Esophagus muscularis mucosa (tissue), 4 donors: Measurements from ENCODE around the gene PAM. TPM values are rescaled to one million over a fixed set of nuclear protein-coding genes. Genes with fewer than 3 reads are reported as not detected.

Experiments used
- DNase-seq: peaks from one replicate; pipeline ENCODE4 v3.0.0-alpha.2; 2017; ENCODE audit errors: extremely low spot score
- H3K27ac ChIP-seq, 4 donors: fragments of 200-600 bp; sonication (generic); replicated peaks in 1 of 4; 1 replicate in 3 of 4; 2 replicates in 1 of 4; pipeline ENCODE4 v1.5.1; 2016 to 2019; ENCODE audit warnings: mild to moderate bottlenecking in 1 of 4
- H3K27me3 ChIP-seq, 4 donors: fragments of 200-600 bp; sonication (generic); one replicate each; pipeline versions ENCODE4 v1.5.1 to v1.6.0; 2016 to 2019
- H3K36me3 ChIP-seq, 4 donors: fragments of 200-600 bp; sonication (generic); one replicate each; pipeline ENCODE4 v1.5.1; 2016 to 2019
- H3K4me1 ChIP-seq, 4 donors: fragments of 200-600 bp; sonication (generic); one replicate each; pipeline ENCODE4 v1.5.1; 2016 to 2019
- H3K4me3 ChIP-seq, 4 donors: fragments of 200-600 bp; sonication (generic); 1 replicate in 2 of 4; 2 replicates in 2 of 4; pipeline ENCODE4 v1.5.1; 2016 to 2019; ENCODE audit warnings: mild to moderate bottlenecking in 4 of 4, moderate library complexity in 1 of 4
- H3K9me3 ChIP-seq, 4 donors: fragments of 200-600 bp; sonication (generic); 1 replicate in 3 of 4; 2 replicates in 1 of 4; pipeline ENCODE4 v1.5.1; 2016 to 2019
- EP300 ChIP-seq: sonication (generic); formaldehyde crosslinking; IDR thresholded peaks from one replicate; pipeline ENCODE4 v1.6.1; 2017; ENCODE audit warnings: antibody characterized with exemption
- POLR2A ChIP-seq: fragments of 450-650 bp; IDR thresholded peaks from one replicate; pipeline ENCODE4 v1.6.1; 2017; ENCODE audit warnings: antibody characterized with exemption, moderate library complexity, mild to moderate bottlenecking, low read depth
- POLR2AphosphoS5 ChIP-seq, 2 donors: sonication (generic); formaldehyde crosslinking; IDR thresholded peaks; one replicate each; pipeline ENCODE4 v1.6.1; 2017; ENCODE audit warnings: antibody characterized with exemption in 2 of 2
- WGBS: methylation state at CpG from one replicate; pipeline ENCODE4 v1.1.5; 2018; 5-methylcytosine and 5-hydroxymethylcytosine counted together
- intact Hi-C: fragments of 100-400 bp; cut with DNase I; formaldehyde crosslinking; loops from one replicate; pipeline ENCODE4 v1.15.1; 2023
- total RNA-seq, 4 donors: library from RNA; depleted of rRNA; stranded (reverse); fragments of >200 nt; gene quantifications; one replicate each; pipeline versions ENCODE4 v1.1.0 to v1.2.1, GENCODE V29; 2016
- TF ChIP-seq, protein P1 (sequence below), 3 experiments: fragments of 200-600 bp in 2 of 3; fragments of 450-650 bp in 1 of 3; sonication (generic) in 2 of 3; IDR thresholded peaks; one replicate each; pipeline ENCODE4 v1.5.1; 2017 to 2019; ENCODE audit warnings: antibody characterized with exemption in 3 of 3, mild to moderate bottlenecking in 2 of 3, moderate library complexity in 1 of 3

PAM gene
- total RNA-seq, 4 donors from 2014 or later: 212 to 250 (median 227) TPM

DNA sequence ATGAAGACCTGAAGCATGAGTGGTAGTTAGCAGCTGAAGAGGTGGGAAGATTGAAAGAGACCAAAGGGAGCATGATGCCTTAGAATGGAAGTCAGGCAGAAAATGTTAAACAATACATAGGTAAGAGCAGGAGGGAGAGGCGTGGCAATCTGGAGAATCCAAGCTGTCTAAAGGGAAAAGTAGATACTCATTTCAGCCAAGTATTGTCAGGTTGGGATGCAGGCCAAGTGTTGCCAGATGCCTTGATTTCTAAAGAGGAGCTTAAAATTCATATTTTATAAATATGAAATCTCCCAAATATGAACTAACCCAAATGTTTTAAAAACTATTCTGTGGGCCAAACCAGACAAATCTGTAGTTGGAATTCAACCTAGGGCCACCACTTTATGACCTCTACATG is 4.2 kb downstream of the PAM start:
- 92% methylated on average over 1 of the region's 1 CpG for WGBS
- TF ChIP-seq, protein P1, sequence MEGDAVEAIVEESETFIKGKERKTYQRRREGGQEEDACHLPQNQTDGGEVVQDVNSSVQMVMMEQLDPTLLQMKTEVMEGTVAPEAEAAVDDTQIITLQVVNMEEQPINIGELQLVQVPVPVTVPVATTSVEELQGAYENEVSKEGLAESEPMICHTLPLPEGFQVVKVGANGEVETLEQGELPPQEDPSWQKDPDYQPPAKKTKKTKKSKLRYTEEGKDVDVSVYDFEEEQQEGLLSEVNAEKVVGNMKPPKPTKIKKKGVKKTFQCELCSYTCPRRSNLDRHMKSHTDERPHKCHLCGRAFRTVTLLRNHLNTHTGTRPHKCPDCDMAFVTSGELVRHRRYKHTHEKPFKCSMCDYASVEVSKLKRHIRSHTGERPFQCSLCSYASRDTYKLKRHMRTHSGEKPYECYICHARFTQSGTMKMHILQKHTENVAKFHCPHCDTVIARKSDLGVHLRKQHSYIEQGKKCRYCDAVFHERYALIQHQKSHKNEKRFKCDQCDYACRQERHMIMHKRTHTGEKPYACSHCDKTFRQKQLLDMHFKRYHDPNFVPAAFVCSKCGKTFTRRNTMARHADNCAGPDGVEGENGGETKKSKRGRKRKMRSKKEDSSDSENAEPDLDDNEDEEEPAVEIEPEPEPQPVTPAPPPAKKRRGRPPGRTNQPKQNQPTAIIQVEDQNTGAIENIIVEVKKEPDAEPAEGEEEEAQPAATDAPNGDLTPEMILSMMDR (IDR thresholded peaks at IDR 0.05): no peak
- TF ChIP-seq POLR2A: no peak
- DNase-seq: no peak
- peaks cover 57 to 68% (median 64%) of the 10 kb centered on the region in 4 donors for H3K4me1 ChIP-seq
- H3K27ac ChIP-seq: no peak overlapping the region
- no peaks in the 10 kb centered on the region for H3K36me3 ChIP-seq
- no peaks in the 10 kb centered on the region for H3K9me3 ChIP-seq
- H3K27me3 ChIP-seq: no peaks in the 10 kb centered on the region
- intact Hi-C loops: loop anchor here (10.0 kb wide), 1 partner anchor 366 kb away; the partner anchor contains the start of genes GIN1 and PPIP5K2
- no peak overlapping the region for H3K4me3 ChIP-seq

DNA sequence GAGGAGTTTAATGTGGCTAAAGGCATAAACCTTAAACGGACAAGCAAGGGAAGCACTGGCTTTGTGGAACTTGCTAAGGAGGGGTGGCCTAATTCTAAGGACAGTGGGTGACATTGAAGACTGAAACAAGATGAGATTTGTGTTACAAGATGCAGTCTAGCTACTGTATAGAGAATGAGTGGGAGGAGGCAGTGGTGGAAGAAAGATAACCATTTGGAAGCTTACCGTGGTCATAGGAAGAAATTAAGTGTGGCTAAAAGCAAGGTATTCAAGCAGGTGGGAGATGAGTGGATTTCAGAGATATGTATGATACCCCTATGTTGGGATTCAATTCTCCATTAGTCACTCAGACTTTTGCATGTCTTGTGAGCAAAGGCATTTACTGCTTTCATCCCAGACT is 4.6 kb downstream of the PAM start:
- 82% methylated on average over 2 of the region's 2 CpGs for WGBS
- peaks cover 53 to 68% (median 61%) of the 10 kb centered on the region in 4 donors for H3K4me1 ChIP-seq
- no peaks in the 10 kb centered on the region for H3K27me3 ChIP-seq
- no peak for DNase-seq
- H3K9me3 ChIP-seq: no peaks in the 10 kb centered on the region
- intact Hi-C loops: loop anchor here (10.0 kb wide), 1 partner anchor 365 kb away; the partner anchor contains the start of genes GIN1 and PPIP5K2
- H3K4me3 ChIP-seq: no peak overlapping the region
- TF ChIP-seq POLR2A: no peak
- TF ChIP-seq, protein P1 (IDR thresholded peaks at IDR 0.05): no peak
- no peak overlapping the region for H3K27ac ChIP-seq
- no peaks in the 10 kb centered on the region for H3K36me3 ChIP-seq

DNA sequence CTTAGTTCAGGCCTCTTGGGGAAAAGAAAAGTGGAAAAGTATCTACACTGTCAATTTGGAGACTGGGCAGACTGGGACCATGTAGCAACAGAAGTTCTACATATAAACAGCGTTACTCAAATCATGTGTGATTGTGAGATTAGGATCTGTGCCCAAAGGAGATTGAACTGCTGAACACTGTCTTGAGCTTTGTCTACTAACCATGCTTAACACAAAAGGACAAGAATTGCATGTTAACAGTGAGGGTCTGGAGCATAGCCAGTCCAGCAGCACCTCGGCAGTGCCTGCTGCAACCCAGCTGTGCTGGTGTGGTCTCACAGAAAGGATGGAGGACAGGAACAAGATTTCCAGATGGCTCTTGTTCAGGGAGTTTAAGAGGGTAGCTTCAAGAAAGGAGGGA is 5.7 kb downstream of the PAM start:
- WGBS: 33% methylated on average over 2 of the region's 2 CpGs
- Histone ChIP-seq H3K27ac (peak overlapping the region in 1 of 4 donors; percentile 23), H3K36me3 (no peaks in the 10 kb centered on the region), H3K27me3 (no peaks in the 10 kb centered on the region), H3K9me3 (no peaks in the 10 kb centered on the region), H3K4me1 (peaks cover 53 to 72% (median 61%) of the 10 kb centered on the region in 4 donors), H3K4me3 (no peak overlapping the region)
- intact Hi-C loops: no loop called here
- TF ChIP-seq POLR2A (no peak), EP300 (no peak), POLR2AphosphoS5 (IDR thresholded peaks at IDR 0.05) (no peak)
- TF ChIP-seq, protein P1 (IDR thresholded peaks at IDR 0.05): no peak
- DNase-seq: no peak

DNA sequence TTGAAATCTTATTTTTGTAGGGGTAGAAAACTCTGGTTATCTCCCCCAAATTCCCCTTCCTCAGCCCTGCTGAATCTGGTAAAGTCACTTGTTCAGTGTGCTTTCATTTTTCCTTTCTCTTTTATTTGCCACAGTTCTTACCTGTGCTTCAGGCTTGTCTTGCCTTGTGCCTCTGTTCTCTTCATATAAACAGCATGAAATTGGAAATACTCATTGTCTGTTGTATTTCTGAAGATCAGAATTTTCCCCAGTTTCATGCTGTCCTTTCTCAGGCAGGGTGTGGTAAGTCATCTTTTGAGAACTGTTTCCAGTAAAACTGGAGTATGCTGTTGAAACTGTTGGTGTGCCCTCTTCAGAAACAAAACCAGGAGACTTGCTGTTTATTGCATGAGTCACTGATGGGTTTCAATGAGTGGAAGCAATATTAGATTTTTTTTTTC is 7.0 kb downstream of the PAM start:
- intact Hi-C loops: no loop called here
- peaks cover 45 to 59% (median 50%) of the 10 kb centered on the region in 4 donors for H3K4me1 ChIP-seq
- no peaks in the 10 kb centered on the region for H3K9me3 ChIP-seq
- H3K27me3 ChIP-seq: no peaks in the 10 kb centered on the region
- peak overlapping the region in 1 of 4 donors; percentile 16 for H3K4me3 ChIP-seq
- DNase-seq: no peak
- TF ChIP-seq POLR2AphosphoS5 (IDR thresholded peaks at IDR 0.05): no peak
- TF ChIP-seq EP300: no peak
- TF ChIP-seq, protein P1 (IDR thresholded peaks at IDR 0.05): no peak
- TF ChIP-seq POLR2A: no peak
- H3K36me3 ChIP-seq: no peaks in the 10 kb centered on the region
- peak overlapping the region in 1 of 4 donors; percentile 24 for H3K27ac ChIP-seq

DNA sequence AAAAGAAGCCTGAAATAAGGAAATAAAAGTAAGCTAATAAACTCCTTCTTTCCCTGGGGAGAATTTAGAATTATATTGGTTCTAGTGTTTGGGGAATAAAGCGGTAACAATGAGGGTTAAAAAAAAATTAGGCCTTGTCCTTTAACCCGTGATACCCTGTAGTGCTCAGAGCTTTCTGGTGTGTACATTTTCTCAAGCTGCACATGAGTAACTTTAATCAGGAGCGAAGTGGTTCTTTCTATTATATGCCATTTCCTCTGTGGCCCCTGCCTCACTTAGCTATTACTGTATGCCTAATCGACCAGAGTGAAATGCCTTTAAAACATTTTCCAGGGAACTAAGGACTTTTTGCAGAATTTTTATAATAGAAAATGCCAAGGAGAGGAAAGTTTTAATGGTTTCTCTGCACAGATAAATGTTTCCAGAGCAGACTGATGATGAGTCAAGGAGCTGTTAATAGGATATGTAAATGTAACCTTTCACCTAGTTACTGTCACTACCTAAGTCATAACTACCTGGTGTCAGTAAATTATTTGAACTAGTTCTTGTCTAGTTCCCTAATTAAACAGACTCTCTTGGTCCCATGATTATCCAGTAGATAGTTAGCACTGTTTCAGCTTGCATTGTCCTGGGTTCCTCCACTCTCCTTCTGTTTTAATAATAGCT is 7.6 kb downstream of the PAM start:
- H3K4me1 ChIP-seq: peaks cover 44 to 58% (median 47%) of the 10 kb centered on the region in 4 donors

More for the DNA sequence above, 7.6 kb downstream of the PAM start:
- no peak for DNase-seq
- intact Hi-C loops: no loop called here
- Histone ChIP-seq H3K9me3 (no peaks in the 10 kb centered on the region), H3K4me3 (no peak overlapping the region), H3K27ac (no peak overlapping the region), H3K36me3 (no peaks in the 10 kb centered on the region), H3K27me3 (no peaks in the 10 kb centered on the region)
- TF ChIP-seq EP300: no peak
- TF ChIP-seq POLR2AphosphoS5 (IDR thresholded peaks at IDR 0.05): no peak
- TF ChIP-seq, protein P1 (IDR thresholded peaks at IDR 0.05): no peak
- TF ChIP-seq POLR2A: no peak
- WGBS: 85% methylated on average over 4 of the region's 4 CpGs
